Endothelial cell of umbilical vein (primary cell): Measurements from ENCODE around the gene AQP9. TPM values are rescaled to one million over a fixed set of nuclear protein-coding genes. Genes with fewer than 3 reads are reported as not detected.

ENCODE experiments used
- BruUV-seq: library from RNA; stranded (reverse); fragments of 400-500 nt; replicated peaks from 2 replicates; lab custom pipeline; 2021; lab: Mats Ljungman, UMichigan
- CTCF ChIA-PET: fragments of 300-600, 350-600 bp; sonication (Branson Sonifier 250); formaldehyde crosslinking; loops from one replicate; lab custom pipeline; 2021; ENCODE audit warnings: antibody characterized with exemption, inconsistent platforms; lab: Charles Lee
- POLR2A ChIA-PET: fragments of 300-600, 350-600 bp; sonication (Branson Sonifier 250); formaldehyde crosslinking; loops from one replicate; lab custom pipeline; 2021; ENCODE audit warnings: antibody characterized with exemption, inconsistent platforms; lab: Charles Lee
- DNase-seq: peaks from one replicate; pipeline ENCODE4 v3.0.0-alpha.2; 2011; ENCODE audit warnings: low read depth, low spot score
- FAIRE-seq: peaks from 2 replicates; lab custom pipeline; 2011; peaks lifted over from hg19 to GRCh38; lab: Jason Lieb, UNC
- H2AFZ ChIP-seq: 2 replicates; pipeline ENCODE4 v1.6.0; 2012; ENCODE audit warnings: low read depth, low read length, control low read depth, inconsistent platforms
- H3K27ac ChIP-seq: 2 replicates; pipeline ENCODE4 v1.5.1; 2011; ENCODE audit warnings: low read depth, mild to moderate bottlenecking, control low read depth, low read length, moderate library complexity; ENCODE audit not compliant: insufficient read depth
- H3K27me3 ChIP-seq, 2 experiments: 2 replicates each; pipeline versions ENCODE4 v1.6.0 to v1.6.1; 2011; ENCODE audit warnings: low read length in 2 of 2, mixed read lengths in 1 of 2; ENCODE audit not compliant: control insufficient read depth in 2 of 2, insufficient read depth in 2 of 2
- H3K36me3 ChIP-seq, 2 experiments: 2 replicates in 1 of 2; 3 replicates in 1 of 2; pipeline ENCODE4 v1.5.1; 2011; ENCODE audit warnings: low read length in 2 of 2, mild to moderate bottlenecking in 1 of 2, moderate library complexity in 1 of 2; ENCODE audit not compliant: control insufficient read depth in 2 of 2, insufficient read depth in 2 of 2; ENCODE audit errors: extremely low read depth in 1 of 2
- H3K4me1 ChIP-seq: 3 replicates; pipeline ENCODE4 v1.5.1; 2011; ENCODE audit warnings: mild to moderate bottlenecking, low read length; ENCODE audit not compliant: control insufficient read depth, insufficient read depth; ENCODE audit errors: extremely low read depth
- H3K4me2 ChIP-seq: 2 replicates; pipeline ENCODE4 v1.6.1; 2011; ENCODE audit warnings: low read length, control low read depth, mixed read lengths; ENCODE audit not compliant: insufficient read depth
- H3K4me3 ChIP-seq, 3 experiments: fragments of 200-600 bp in 1 of 3; sonication (generic), shearing (Covaris generic) in 1 of 3; replicated peaks in 1 of 3; 2 replicates each; pipeline ENCODE4 v1.5.1; 2011 to 2016; ENCODE audit warnings: control low read depth in 3 of 3, low read length in 3 of 3, mild to moderate bottlenecking in 2 of 3, inconsistent platforms in 1 of 3, low read depth in 1 of 3, moderate library complexity in 1 of 3; ENCODE audit not compliant: insufficient read depth in 1 of 3
- H3K79me2 ChIP-seq: 2 replicates; pipeline ENCODE4 v1.6.0; 2012; ENCODE audit warnings: low read length, inconsistent platforms; ENCODE audit not compliant: control insufficient read depth, insufficient read depth
- H3K9ac ChIP-seq: replicated peaks from 2 replicates; pipeline ENCODE3; 2011; ENCODE audit warnings: low read length, control low read depth; ENCODE audit not compliant: insufficient read depth; ENCODE audit errors: extremely low read depth
- H3K9me1 ChIP-seq: replicated peaks from 3 replicates; pipeline ENCODE4 v1.6.0; 2011; ENCODE audit warnings: mild to moderate bottlenecking, low read length; ENCODE audit not compliant: control insufficient read depth, insufficient read depth; ENCODE audit errors: extremely low read depth
- H3K9me3 ChIP-seq: replicated peaks from 2 replicates; pipeline ENCODE4 v1.5.1; 2012; ENCODE audit warnings: low read length, inconsistent platforms; ENCODE audit not compliant: control insufficient read depth, insufficient read depth
- H4K20me1 ChIP-seq: replicated peaks from 2 replicates; pipeline ENCODE3; 2011; ENCODE audit warnings: mild to moderate bottlenecking, low read length; ENCODE audit not compliant: control insufficient read depth, insufficient read depth; ENCODE audit errors: extremely low read depth
- EZH2 ChIP-seq: IDR thresholded peaks from 2 replicates; pipeline ENCODE4 v1.6.1; 2012; ENCODE audit warnings: borderline replicate concordance, low read depth, mild to moderate bottlenecking, moderate library complexity, low read length, inconsistent platforms; ENCODE audit not compliant: severe bottlenecking
- FOS ChIP-seq: IDR thresholded peaks from 2 replicates; pipeline ENCODE4 v1.6.1; 2011; ENCODE audit warnings: mild to moderate bottlenecking, low read length, moderate library complexity, borderline replicate concordance; ENCODE audit not compliant: insufficient read depth
- GATA2 ChIP-seq: IDR thresholded peaks from 2 replicates; pipeline ENCODE4 v1.7.0; 2011; ENCODE audit warnings: low read depth, mild to moderate bottlenecking, moderate library complexity, mixed read lengths, low read length; ENCODE audit not compliant: insufficient read length, insufficient read depth
- JUN ChIP-seq: IDR thresholded peaks from 2 replicates; pipeline ENCODE4 v1.6.1; 2011; ENCODE audit warnings: borderline replicate concordance, low read depth; ENCODE audit not compliant: insufficient read length, insufficient read depth
- POLR2A ChIP-seq: IDR thresholded peaks from 2 replicates; pipeline ENCODE4 v1.6.1; 2012; ENCODE audit warnings: low read depth, mild to moderate bottlenecking, control low read depth, low read length
- dilution Hi-C: fragments of 300-500 bp; cut with MboI; formaldehyde crosslinking; loops from one replicate; pipeline ENCODE4 v1.15.0; 2019; ENCODE audit warnings: low sequenced_read_pairs; ENCODE audit not compliant: extremely low pct_ligation_motif_present
- intact Hi-C: fragments of 100-400 bp; cut with micrococcal nuclease; formaldehyde crosslinking; loops from one replicate; pipeline ENCODE4 v1.10.0; 2022
- polyA plus RNA-seq, 4 experiments: library from polyadenylated mRNA; depleted of rRNA in 3 of 4; stranded (reverse) in 3 of 4; unstranded in 1 of 4; fragments of >200 nt; gene quantifications; 2 replicates each; pipeline versions ENCODE4 v1.2.1 to v1.2.3, GENCODE V29; 2011 to 2012; ENCODE audit warnings: missing spikeins in 1 of 4
- total RNA-seq: library from RNA; stranded (reverse); gene quantifications from 2 replicates; pipeline ENCODE4 v1.2.3, GENCODE V29; 2021
- TF ChIP-seq, protein P1 (sequence below), 2 donors: IDR thresholded peaks; 1 replicate in 1 of 2; 2 replicates in 1 of 2; pipeline ENCODE4 v1.5.1; 2011; ENCODE audit warnings: low read length in 2 of 2, mild to moderate bottlenecking in 2 of 2, moderate library complexity in 2 of 2, control low read depth in 1 of 2, inconsistent platforms in 1 of 2, low read depth in 1 of 2; ENCODE audit not compliant: insufficient read depth in 1 of 2; ENCODE audit errors: extremely low read depth in 1 of 2
- TF ChIP-seq, protein P2 (sequence below): IDR thresholded peaks from 2 replicates; pipeline ENCODE4 v1.6.1; 2011; ENCODE audit not compliant: insufficient read depth, insufficient read length

AQP9 gene
- total and polyA plus RNA-seq, 2 donors (not counting 3 experiments of a cell fraction or from before 2014, with no cell fraction given) = not detected

DNA sequence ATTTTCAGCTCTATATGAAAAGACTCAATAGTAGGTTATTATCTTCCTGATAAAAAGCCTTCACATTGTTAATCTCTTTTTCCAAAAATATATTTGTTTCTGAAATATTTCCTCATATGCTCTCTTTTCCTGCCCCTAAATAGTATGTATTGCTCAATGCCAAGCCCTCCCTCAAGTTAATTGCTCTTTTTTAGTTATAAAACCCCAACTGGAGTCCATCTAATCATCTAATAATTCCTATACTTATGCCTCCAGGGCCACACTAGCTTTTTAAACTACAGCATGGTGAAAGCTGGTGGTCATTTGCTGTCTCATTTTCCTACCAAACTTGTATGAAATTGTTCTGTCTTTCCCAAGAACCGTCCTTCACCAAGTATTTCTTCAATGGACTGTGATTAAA is 26.7 kb downstream of the AQP9 start:
- CTCF ChIA-PET = no interaction called here

More for the DNA sequence above, 26.7 kb downstream of the AQP9 start:
- H3K4me1 ChIP-seq = peaks cover 18% of the 10 kb centered on the region
- no peak overlapping the region for H3K27ac ChIP-seq
- POLR2A ChIA-PET = no interaction called here
- TF ChIP-seq, protein P1, sequence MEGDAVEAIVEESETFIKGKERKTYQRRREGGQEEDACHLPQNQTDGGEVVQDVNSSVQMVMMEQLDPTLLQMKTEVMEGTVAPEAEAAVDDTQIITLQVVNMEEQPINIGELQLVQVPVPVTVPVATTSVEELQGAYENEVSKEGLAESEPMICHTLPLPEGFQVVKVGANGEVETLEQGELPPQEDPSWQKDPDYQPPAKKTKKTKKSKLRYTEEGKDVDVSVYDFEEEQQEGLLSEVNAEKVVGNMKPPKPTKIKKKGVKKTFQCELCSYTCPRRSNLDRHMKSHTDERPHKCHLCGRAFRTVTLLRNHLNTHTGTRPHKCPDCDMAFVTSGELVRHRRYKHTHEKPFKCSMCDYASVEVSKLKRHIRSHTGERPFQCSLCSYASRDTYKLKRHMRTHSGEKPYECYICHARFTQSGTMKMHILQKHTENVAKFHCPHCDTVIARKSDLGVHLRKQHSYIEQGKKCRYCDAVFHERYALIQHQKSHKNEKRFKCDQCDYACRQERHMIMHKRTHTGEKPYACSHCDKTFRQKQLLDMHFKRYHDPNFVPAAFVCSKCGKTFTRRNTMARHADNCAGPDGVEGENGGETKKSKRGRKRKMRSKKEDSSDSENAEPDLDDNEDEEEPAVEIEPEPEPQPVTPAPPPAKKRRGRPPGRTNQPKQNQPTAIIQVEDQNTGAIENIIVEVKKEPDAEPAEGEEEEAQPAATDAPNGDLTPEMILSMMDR (IDR thresholded peaks at IDR 0.05; ENCODE audit: extremely low read depth in 1 of 2, insufficient read depth in 1 of 2, low read depth in 1 of 2, low read length in 2 of 2) = no peak
- TF ChIP-seq POLR2A = no peak
- TF ChIP-seq JUN = no peak
- no peak for TF ChIP-seq GATA2
- TF ChIP-seq EZH2 = no peak
- TF ChIP-seq, protein P2, sequence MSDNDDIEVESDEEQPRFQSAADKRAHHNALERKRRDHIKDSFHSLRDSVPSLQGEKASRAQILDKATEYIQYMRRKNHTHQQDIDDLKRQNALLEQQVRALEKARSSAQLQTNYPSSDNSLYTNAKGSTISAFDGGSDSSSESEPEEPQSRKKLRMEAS = no peak
- no peak for TF ChIP-seq FOS
- no peaks in the 10 kb centered on the region for H3K36me3 ChIP-seq
- intact Hi-C loops (no loop called here), dilution Hi-C loops (no loop called here)
- DNase-seq (no peak), FAIRE-seq (no peak)
- H2AFZ ChIP-seq = no peak overlapping the region
- no peaks in the 10 kb centered on the region for H3K9me1 ChIP-seq
- no peaks in the 10 kb centered on the region for H3K9me3 ChIP-seq
- no TSS peak for BruUV-seq
- no peak overlapping the region for H3K9ac ChIP-seq
- H3K27me3 ChIP-seq = no peaks in the 10 kb centered on the region
- H3K79me2 ChIP-seq = no peaks in the 10 kb centered on the region
- H4K20me1 ChIP-seq = no peaks in the 10 kb centered on the region
- no peak overlapping the region for H3K4me2 ChIP-seq
- no peak overlapping the region for H3K4me3 ChIP-seq
